ENCODE results near the gene PTH1R.

GRCh38 chr3:46916799-46917198 is 39.3 kb downstream of the PTH1R start:
- TF ChIP-seq ELF4 (IDR thresholded peaks at IDR 0.05) (no peak), SP1 (IDR thresholded peaks at IDR 0.05) (no peak), NFRKB (IDR thresholded peaks at IDR 0.05) (no peak), BHLHE40 (IDR thresholded peaks at IDR 0.05; ENCODE audit: borderline replicate concordance) (no peak), L3MBTL2 (conservative IDR thresholded peaks at IDR 0.05) (no peak), FOXA1 (IDR thresholded peaks at IDR 0.05) (no peak), FOXM1 (IDR thresholded peaks at IDR 0.05; ENCODE audit: borderline replicate concordance) (no peak), FOXK2 (IDR thresholded peaks at IDR 0.05) (no peak), HDGF (IDR thresholded peaks at IDR 0.05; ENCODE audit: borderline replicate concordance) (no peak)
